GM19023 (cell line): ENCODE results near the gene KLC3.
"Not testable (repeated sequence)": the region's sequence is repeated elsewhere in the genome, so short reads cannot be mapped to it uniquely, and the experiment has no call there.

Experiments used
- ATAC-seq: cut with Tn5 transposase; IDR thresholded peaks from one replicate; pipeline ENCODE4 v1.9.1; 2021; ENCODE audit warnings: mild to moderate bottlenecking, moderate library complexity; ENCODE audit not compliant: unreplicated experiment

The KLC3 gene

DNA sequence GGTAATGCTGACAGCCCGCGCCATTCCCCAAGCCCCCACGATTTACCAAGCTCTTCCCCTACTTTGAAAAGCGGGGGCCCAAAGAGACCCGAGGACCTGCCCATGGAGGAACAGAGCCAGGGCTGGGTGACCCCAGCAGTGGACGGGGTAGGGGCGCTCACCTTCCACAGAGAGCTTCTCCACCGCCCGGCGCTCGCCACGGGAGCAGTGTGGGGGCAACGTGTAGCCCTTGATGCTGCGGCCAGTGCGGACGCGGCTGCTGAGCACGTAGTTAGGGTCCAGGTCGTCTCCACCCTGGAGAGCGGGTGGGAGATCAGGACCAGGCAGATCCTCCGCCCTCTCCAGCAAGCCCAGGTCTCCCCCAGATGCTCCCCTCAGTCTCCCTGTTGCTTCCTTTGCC lies 25.2 kb upstream of the KLC3 start:
- ATAC-seq: no peak

DNA sequence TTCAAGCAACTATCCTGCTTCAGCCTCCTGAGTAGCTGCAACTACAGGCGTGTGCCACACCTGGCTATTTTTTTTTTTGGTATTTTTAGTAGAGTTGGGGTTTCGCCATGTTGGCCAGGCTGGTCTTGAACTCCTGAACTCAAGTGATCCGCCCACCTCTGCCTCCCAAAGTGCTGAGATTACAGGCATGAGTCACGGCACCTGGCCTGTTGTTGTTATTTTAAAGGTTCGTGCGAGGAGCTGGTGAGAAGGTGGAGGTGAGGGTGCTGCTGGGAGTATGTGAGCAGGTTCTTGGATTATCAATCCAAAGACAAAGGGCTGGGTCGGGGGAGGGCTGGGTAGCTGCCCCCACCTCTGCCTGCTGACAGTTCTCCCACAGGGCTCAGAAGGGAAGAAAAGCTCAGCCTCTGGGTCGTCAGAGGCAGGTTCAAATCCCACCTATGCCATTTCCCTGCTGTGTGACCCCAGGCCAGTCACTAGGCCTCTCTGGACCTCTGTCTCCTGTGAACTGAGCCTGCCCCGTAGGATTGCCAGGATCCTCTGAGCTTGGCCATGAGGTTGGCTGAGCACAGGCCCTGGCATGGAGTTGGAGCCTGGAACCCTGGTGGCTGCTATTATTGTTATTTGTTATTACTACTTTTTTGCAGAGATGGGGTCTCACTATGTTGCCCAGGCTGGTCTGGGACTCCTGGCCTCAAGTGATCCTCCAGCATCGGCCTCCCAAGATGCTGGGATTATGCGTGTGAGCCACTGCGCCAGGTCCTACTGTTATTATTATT lies 19.4 kb upstream of the KLC3 start:
- ATAC-seq: no peak

DNA sequence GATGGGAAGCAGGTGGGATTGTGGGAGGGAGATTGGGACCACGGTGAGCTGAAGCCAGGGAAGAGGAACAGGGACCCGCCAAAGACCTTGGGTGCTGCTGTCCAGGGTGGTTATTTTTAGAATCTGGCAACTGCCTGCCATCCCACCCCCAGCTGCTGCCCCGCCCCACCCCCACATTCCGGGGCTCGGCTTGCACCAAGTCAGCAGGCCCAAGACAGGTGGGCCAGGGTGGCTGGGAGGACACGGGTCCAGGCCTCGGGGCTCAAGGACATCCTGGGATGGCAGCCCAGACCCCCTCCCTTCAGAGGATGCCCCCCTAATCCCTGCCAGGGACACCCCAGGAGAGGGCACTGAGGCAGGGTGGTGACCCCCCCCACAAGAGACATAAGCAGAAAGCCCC lies 18.7 kb upstream of the KLC3 start:
- no peak for ATAC-seq

DNA sequence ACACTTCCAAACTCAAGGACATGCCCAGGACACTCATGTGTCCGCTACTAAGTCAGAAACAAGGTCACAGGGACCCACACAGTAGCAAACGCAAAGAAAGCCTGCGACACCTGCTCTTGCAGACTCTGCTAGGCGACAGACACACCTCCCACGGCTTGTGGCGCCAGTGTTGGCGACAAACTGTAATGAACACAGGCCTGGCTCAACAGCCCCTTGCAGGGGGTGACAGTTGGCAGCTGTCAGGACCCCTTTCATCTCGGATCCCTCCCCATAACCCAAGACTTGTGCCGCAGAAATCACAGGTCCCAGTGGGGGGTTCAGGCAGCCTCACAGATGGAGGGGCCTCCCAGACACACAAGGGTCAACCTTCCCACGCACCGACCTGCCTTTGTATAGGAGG lies 18.2 kb upstream of the KLC3 start:
- no peak for ATAC-seq

DNA sequence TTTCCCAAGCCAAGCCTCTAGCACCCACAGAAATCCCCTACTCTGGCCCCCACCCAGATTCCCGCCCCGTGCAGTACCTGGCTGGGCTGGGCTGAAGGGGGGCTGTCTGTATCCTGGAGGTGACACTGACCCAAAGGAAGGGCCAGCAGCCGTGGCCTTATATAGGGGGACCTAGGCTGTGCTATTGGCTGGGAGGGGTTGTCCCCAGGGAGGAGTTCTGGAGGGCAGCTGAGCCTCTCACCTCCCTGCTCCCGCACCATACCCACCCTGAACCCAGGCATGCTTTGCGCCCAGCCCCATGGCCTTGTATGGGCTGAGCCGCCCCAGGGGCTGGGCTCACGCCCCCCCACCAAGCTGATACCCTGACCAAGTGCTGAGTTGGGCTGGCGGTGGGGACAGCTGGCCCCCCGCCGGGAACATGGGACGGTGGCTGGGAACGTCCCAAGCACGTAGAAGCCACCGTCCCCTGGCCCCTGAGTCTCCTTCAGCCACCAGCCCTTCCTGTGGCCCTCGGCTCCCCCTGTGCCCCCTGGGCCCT lies 17.7 kb upstream of the KLC3 start, which contains the start of gene CKM:
Gene CKM (minus strand): TSS at position 132 of the 538 bp plus-strand sequence. CDS start 3,162 bp downstream, outside the sequence.
- no peak for ATAC-seq

- ATAC-seq: no peak
Observed at GRCh38 chr19:45323671-45324081, 16.9 kb upstream of the KLC3 start.

GRCh38 chr19:45324349-45324907 lies 16.1 kb upstream of the KLC3 start:
- no peak for ATAC-seq

- ATAC-seq: no peak
Observed at GRCh38 chr19:45327404-45328143, 13.0 kb upstream of the KLC3 start.

- no peak for ATAC-seq
Observed at GRCh38 chr19:45331411-45331810, 9.1 kb upstream of the KLC3 start.

- no peak for ATAC-seq
Observed at GRCh38 chr19:45333609-45334303, 6.8 kb upstream of the KLC3 start.

DNA sequence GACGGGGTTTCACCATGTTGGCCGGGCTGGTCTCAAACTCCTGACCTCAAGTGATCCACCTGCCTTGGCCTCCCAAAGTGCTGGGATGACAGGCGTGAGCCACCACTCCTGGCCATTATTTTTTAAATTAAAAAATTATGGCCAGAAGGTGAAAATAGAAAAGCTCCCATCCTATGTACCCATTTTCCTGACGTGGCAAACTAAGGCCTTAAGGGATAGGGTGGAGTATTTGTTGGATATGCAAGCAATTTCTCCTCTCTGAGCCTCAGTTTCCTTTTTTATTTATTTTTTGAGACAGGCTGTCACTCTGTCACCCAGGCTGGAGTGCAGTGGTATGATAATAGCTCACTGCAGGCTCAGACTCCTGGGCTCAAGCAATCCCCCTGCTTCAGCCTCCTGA lies 5.7 kb upstream of the KLC3 start:
- not testable (repeated sequence) for ATAC-seq

DNA sequence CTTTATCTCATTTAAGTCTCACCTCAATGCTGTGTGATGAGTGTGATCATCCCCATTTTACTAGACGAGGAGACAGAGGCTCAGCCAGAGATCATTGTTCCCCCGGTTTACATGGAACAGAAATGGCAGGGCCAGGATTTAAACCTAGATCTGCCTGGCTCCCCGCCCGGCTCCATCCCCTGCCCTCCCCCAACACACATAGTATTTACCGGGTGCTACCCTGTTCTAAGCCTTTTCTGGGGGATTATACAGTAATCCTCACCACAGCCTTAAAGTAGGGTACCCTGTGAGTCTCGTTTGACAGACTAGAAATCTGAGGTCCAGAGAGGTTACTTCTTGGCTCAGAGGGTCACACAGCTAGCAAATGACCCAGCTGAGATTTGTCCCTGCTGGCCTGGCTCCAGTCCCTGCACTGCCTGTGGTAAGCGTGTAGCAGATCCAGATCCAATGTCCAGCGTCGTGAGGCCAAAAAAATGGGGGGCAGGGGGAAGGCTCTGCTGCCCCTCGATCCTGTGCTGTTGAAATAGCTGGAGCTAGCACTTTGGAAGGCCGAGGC lies 3.8 kb upstream of the KLC3 start:
- ATAC-seq: no peak

GRCh38 chr19:45339629-45340028 lies 921 bp upstream of the KLC3 start:
- ATAC-seq: no peak

DNA sequence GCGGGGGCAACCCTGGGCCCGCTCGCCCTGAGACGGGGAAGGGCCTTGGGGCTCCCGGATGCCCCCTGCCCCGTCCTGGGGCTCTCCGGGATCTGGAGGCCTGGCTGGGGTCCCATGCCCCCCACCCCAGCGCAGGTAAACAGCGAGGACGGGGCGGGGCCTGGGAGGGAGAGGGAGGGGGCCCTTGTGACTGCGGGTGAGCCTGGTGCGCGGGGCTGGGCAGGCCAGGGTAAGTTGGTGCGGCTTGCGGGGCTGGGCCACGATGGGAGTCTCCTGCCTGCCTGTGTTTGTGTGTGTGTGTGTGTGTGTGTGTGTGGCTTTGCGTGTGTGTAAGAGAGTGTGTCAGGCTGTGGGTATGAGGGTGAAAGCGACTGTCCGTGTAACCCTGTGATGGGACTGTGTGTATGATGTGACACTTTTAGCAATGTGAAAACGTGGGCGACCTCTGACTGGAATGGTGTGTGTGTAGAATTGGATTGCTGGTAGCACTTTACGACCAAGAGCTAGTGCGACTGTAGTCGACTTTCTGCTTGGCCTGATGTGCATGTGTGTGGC lies 426 bp downstream of the KLC3 start:
- ATAC-seq: no peak

GRCh38 chr19:45342911-45343310 lies 2.4 kb downstream of the KLC3 start:
- ATAC-seq: no peak

- no peak for ATAC-seq
Observed at GRCh38 chr19:45344621-45345505, 4.3 kb downstream of the KLC3 start.

GRCh38 chr19:45345506-45345860 lies 4.9 kb downstream of the KLC3 start:
- ATAC-seq: no peak

DNA sequence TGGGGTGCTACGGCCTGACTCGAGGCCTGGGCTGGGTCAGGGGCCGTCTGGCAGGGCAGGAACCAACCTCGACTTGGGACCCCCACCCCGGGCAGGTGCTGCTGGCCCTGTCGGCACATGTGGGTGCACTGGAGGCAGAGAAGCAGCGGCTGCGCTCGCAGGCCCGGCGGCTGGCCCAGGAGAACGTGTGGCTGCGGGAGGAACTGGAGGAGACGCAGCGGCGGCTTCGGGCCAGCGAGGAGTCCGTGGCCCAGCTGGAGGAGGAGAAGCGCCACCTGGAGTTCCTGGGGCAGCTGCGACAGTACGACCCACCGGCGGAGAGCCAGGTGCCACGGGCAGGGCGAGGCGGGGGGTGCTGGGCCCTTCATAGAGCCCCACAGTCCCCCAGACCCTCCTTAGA lies 5.9 kb downstream of the KLC3 start:
- no peak for ATAC-seq

DNA sequence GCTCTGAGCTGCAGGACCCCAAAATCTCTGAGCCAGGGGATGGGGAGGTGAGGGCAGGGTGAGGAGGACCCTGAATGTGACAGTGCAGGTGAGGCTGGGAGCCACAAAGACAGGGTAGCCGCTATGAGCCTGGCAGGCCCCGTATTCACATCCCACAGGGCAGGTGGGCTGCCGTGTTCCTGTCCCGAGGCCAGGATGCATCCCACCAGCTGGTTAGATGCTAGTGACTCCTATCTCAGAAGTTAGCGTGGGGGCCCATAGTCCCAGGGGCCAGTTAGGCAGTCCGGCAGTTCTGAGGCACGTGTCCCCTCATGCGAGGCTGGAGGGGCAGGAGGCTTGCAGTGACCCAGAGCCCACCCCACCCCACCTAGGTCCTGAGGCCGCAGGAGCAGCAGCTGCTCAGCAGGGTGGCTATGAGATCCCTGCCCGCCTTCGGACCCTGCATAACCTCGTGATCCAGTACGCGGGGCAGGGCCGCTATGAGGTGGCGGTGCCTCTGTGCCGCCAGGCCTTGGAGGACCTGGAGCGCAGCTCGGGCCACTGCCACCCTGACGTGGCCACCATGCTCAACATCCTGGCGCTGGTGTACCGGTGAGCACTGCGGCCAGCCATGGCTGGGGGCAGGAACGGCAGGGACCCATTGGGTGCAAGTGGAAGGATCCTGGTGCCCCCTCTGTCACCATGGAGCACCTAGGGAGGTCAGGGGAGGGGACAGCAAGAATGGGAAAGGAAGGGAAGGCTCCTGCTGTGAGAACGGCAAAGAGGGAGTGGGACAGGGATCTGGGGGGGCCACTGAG lies 7.2 kb downstream of the KLC3 start:
- ATAC-seq: no peak
